Breast epithelium (tissue), 3 donors: ENCODE measurements around the gene CCRL2.

ENCODE experiments used
- CTCF ChIP-seq, 3 donors: fragments of 450-650 bp; IDR thresholded peaks; one replicate each; pipeline ENCODE4 v1.5.1; 2016 to 2017; ENCODE audit warnings: antibody characterized with exemption in 3 of 3, mild to moderate bottlenecking in 3 of 3, moderate library complexity in 3 of 3
- POLR2A ChIP-seq: fragments of 450-650 bp; IDR thresholded peaks from one replicate; pipeline ENCODE4 v1.6.1; 2016; ENCODE audit warnings: antibody characterized with exemption, mild to moderate bottlenecking, moderate library complexity
- POLR2AphosphoS5 ChIP-seq, 3 donors: sonication (generic); formaldehyde crosslinking; IDR thresholded peaks; one replicate each; pipeline ENCODE4 v1.6.1; 2017; ENCODE audit warnings: antibody characterized with exemption in 3 of 3

GRCh38 chr3:46408853-46409252 is 1.8 kb downstream of the CCRL2 start:
- no peak for TF ChIP-seq CTCF (IDR thresholded peaks at IDR 0.05)
- no peak for TF ChIP-seq POLR2AphosphoS5 (IDR thresholded peaks at IDR 0.05)
- no peak for TF ChIP-seq POLR2A
